ENCODE results near the gene KIF5A.
"Not testable (repeated sequence)": the region's sequence is repeated elsewhere in the genome, so short reads cannot be mapped to it uniquely, and the experiment has no call there.

GRCh38 chr12:57517718-57518117 lies 32.1 kb upstream of the KIF5A start:
- not testable (repeated sequence) for TF ChIP-seq CTCF (IDR thresholded peaks at IDR 0.05); EP300 (IDR thresholded peaks at IDR 0.05; ENCODE audit: borderline replicate concordance in 1 of 2, low read depth in 1 of 2, low read length in 1 of 2); ZBTB33 (IDR thresholded peaks at IDR 0.05; ENCODE audit: borderline replicate concordance, low read depth); TAF1 (IDR thresholded peaks at IDR 0.05; ENCODE audit: borderline replicate concordance, low read depth, low read length); TCF12 (IDR thresholded peaks at IDR 0.05); SIN3A (IDR thresholded peaks at IDR 0.05; ENCODE audit: borderline replicate concordance, low read depth, low read length)
